Smooth muscle cell (in vitro differentiated cells): ENCODE results near the gene NINL. TPM values are rescaled to one million over a fixed set of nuclear protein-coding genes. Genes with fewer than 3 reads are reported as not detected.
"Not testable (repeated sequence)": the region's sequence is repeated elsewhere in the genome, so short reads cannot be mapped to it uniquely, and the experiment has no call there.

Source experiments
- DNase-seq: peaks from one replicate; lab custom pipeline; 2025; ENCODE audit not compliant: unreplicated experiment; lab: John Stamatoyannopoulos, UW
- H2AFZ ChIP-seq: fragments of 200-600 bp; sonication (generic); 2 replicates; pipeline ENCODE4 v1.6.0; 2016; ENCODE audit warnings: antibody characterized with exemption, low read depth, mild to moderate bottlenecking
- H3F3A ChIP-seq: fragments of 200-600 bp; sonication (generic); 2 replicates; pipeline ENCODE4 v1.6.0; 2017; ENCODE audit warnings: antibody characterized with exemption, low read depth
- H3K27ac ChIP-seq: fragments of 200-600 bp; sonication (generic); 2 replicates; pipeline ENCODE4 v1.5.1; 2016; ENCODE audit warnings: low read depth, mild to moderate bottlenecking
- H3K27me3 ChIP-seq: fragments of 200-600 bp; sonication (generic); 2 replicates; pipeline ENCODE4 v1.6.1; 2016; ENCODE audit warnings: low read depth, mild to moderate bottlenecking
- H3K36me3 ChIP-seq: fragments of 200-600 bp; sonication (generic); 2 replicates; pipeline ENCODE4 v1.5.1; 2016; ENCODE audit warnings: low read depth
- H3K4me1 ChIP-seq: fragments of 200-600 bp; sonication (generic); 2 replicates; pipeline ENCODE4 v1.5.1; 2016; ENCODE audit warnings: low read depth
- H3K4me2 ChIP-seq: fragments of 200-600 bp; sonication (generic); 2 replicates; pipeline ENCODE4 v1.6.0; 2016; ENCODE audit warnings: mild to moderate bottlenecking
- H3K4me3 ChIP-seq: fragments of 200-600 bp; sonication (generic); 2 replicates; pipeline ENCODE4 v1.5.1; 2016; ENCODE audit warnings: mild to moderate bottlenecking
- H3K79me2 ChIP-seq: fragments of 200-600 bp; sonication (generic); 2 replicates; pipeline ENCODE4 v1.6.0; 2016; ENCODE audit warnings: low read depth, mild to moderate bottlenecking
- H3K9ac ChIP-seq: fragments of 200-600 bp; sonication (generic); 2 replicates; pipeline ENCODE4 v1.6.0; 2016; ENCODE audit warnings: low read depth
- H3K9me3 ChIP-seq: fragments of 200-600 bp; sonication (generic); replicated peaks from 2 replicates; pipeline ENCODE4 v1.5.1; 2016; ENCODE audit warnings: low read depth
- H4K20me1 ChIP-seq: fragments of 200-600 bp; sonication (generic); 2 replicates; pipeline ENCODE4 v1.6.0; 2016; ENCODE audit warnings: low read depth
- WGBS: methylation state at CpG from one replicate; pipeline ENCODE4 v1.1.7; 2016; ENCODE audit warnings: low lambda C conversion rate; 5-methylcytosine and 5-hydroxymethylcytosine counted together
- polyA plus RNA-seq: library from polyadenylated mRNA; unstranded; fragments of >200 nt; fragmentation: Nextera tagmentation; extraction: Ambion mirVana; gene quantifications from 2 replicates; pipeline ENCODE4 v1.2.1, GENCODE V29; 2016
- total RNA-seq: library from RNA; depleted of rRNA; stranded (reverse); fragments of >200 nt; gene quantifications from 2 replicates; pipeline ENCODE4 v1.2.3, GENCODE V29; 2014
- TF ChIP-seq, protein P1 (sequence below): fragments of 200-600 bp; sonication (generic); IDR thresholded peaks from 2 replicates; pipeline ENCODE4 v1.5.1; 2017; ENCODE audit warnings: borderline replicate concordance, mild to moderate bottlenecking, antibody characterized with exemption; ENCODE audit not compliant: insufficient read depth, poor library complexity, severe bottlenecking

The NINL gene
- total and polyA plus RNA-seq, 2 experiments from 2014 or later = 10.7 to 12.2 TPM

DNA sequence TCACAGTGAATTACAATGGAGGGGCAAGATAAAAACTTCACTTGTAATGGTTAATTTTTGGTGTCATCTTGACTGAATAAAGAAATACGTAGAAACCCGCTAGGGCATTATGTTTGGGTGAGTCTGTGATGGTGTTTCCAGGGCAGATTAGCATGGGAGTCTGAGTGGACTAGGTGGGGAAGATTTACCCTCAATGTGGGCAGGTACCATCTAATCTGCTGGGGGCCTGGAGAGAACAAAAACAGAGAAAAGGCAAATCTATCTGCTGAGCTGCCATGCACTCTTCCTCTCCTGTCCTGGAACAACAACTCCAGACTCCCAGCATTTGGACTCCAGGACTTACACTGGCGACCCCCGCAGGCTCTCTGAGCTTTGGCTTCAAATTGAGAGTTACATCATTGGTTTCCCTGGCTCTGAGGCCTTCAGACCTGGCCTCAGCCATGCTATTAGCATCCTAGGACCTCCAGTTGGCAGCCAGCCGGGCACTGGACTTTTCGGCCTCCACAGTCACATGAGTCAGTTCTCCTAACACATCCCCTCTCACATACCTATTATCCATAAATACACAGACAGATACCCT, 19.7 kb downstream of the NINL start:
- Histone ChIP-seq H3K4me1 (no peaks in the 10 kb centered on the region), H2AFZ (no peak overlapping the region), H3K9ac (no peak overlapping the region), H3K79me2 (peaks cover 75% of the 10 kb centered on the region), H3K27ac (peak overlapping the region; percentile 15), H3K27me3 (no peaks in the 10 kb centered on the region), H3K9me3 (no peaks in the 10 kb centered on the region), H3K36me3 (no peaks in the 10 kb centered on the region), H3K4me3 (no peak overlapping the region), H3K4me2 (no peak overlapping the region), H3F3A (no peaks in the 10 kb centered on the region), H4K20me1 (peaks cover 64% of the 10 kb centered on the region)
- WGBS = 79% methylated on average over 6 of the region's 6 CpGs
- TF ChIP-seq, protein P1, sequence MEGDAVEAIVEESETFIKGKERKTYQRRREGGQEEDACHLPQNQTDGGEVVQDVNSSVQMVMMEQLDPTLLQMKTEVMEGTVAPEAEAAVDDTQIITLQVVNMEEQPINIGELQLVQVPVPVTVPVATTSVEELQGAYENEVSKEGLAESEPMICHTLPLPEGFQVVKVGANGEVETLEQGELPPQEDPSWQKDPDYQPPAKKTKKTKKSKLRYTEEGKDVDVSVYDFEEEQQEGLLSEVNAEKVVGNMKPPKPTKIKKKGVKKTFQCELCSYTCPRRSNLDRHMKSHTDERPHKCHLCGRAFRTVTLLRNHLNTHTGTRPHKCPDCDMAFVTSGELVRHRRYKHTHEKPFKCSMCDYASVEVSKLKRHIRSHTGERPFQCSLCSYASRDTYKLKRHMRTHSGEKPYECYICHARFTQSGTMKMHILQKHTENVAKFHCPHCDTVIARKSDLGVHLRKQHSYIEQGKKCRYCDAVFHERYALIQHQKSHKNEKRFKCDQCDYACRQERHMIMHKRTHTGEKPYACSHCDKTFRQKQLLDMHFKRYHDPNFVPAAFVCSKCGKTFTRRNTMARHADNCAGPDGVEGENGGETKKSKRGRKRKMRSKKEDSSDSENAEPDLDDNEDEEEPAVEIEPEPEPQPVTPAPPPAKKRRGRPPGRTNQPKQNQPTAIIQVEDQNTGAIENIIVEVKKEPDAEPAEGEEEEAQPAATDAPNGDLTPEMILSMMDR = no peak
- no peak for DNase-seq

DNA sequence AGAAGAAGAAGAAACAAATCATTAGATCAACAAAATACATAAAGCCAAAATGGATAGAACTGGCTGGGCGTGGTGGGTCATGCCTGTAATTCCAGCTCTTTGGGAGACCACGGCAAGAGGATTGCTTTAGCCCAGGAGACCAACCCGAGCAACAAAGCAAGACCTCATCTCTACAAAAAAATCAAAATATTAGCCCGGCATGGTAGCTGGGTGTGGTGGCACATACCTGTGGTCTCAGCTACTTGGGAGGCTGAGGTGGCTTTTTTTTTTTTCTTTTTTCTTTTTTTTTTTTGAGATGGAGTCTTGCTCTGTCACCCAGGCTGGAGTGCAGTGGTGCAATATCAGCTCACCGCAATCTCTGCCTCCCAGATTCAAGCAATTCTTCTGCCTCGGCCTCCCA, 21.5 kb downstream of the NINL start:
- DNase-seq = no peak
- Histone ChIP-seq H3K27me3 (no peaks in the 10 kb centered on the region), H3K79me2 (peaks cover 75% of the 10 kb centered on the region), H2AFZ (no peak overlapping the region), H3K27ac (no peak overlapping the region), H4K20me1 (peaks cover 65% of the 10 kb centered on the region), H3F3A (no peaks in the 10 kb centered on the region), H3K4me1 (no peaks in the 10 kb centered on the region), H3K4me2 (no peak overlapping the region), H3K9me3 (no peaks in the 10 kb centered on the region), H3K9ac (no peak overlapping the region), H3K4me3 (no peak overlapping the region), H3K36me3 (no peaks in the 10 kb centered on the region)
- 97% methylated on average over 6 of the region's 6 CpGs for WGBS
- TF ChIP-seq, protein P1 = no peak

DNA sequence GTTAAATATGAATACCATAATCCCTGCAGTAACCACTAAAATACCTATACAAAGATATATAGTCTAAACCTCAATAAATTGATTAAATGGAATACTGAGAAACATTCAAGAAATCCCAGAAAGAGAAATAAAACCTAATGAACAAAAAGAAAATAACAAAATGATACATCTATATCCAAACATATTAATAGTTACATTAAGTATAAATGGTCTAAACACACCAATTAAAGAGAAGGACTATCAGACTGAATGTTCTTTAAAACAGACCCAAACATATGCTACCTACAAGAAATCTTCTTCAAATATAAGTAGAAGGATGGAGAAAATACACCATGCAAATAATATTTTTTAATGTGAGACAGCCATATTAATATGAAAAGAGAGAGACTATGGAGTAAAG, 22.0 kb downstream of the NINL start:
- Histone ChIP-seq H2AFZ (no peak overlapping the region), H4K20me1 (peaks cover 65% of the 10 kb centered on the region), H3K4me2 (no peak overlapping the region), H3K27me3 (no peaks in the 10 kb centered on the region), H3K4me3 (no peak overlapping the region), H3K27ac (no peak overlapping the region), H3K9ac (no peak overlapping the region), H3K9me3 (no peaks in the 10 kb centered on the region), H3K79me2 (peaks cover 75% of the 10 kb centered on the region), H3K36me3 (no peaks in the 10 kb centered on the region), H3F3A (no peaks in the 10 kb centered on the region), H3K4me1 (no peaks in the 10 kb centered on the region)
- TF ChIP-seq, protein P1 = no peak
- DNase-seq = no peak

DNA sequence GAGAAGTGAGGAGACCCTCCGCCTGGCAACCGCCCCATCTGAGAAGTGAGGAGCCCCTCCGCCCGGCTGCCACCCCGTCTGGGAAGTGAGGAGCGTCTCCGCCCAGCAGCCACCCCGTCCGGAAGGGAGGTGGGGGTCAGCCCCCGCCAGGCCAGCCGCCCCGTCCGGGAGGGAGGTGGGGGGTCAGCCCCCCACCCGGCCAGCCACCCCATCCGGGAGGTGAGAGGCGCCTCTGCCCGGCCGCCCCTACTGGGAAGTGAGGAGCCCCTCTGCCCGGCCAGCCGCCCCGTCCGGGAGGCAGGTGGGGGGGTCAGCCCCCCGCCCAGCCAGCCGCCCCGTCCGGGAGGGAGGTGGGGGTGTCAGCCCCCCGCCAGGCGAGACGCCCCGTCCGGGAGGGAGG, 23.6 kb downstream of the NINL start:
- H2AFZ ChIP-seq, H3K4me1 ChIP-seq, H3F3A ChIP-seq, H3K27ac ChIP-seq, H3K27me3 ChIP-seq, H3K4me3 ChIP-seq, H3K9me3 ChIP-seq, H3K9ac ChIP-seq, H3K36me3 ChIP-seq, H3K4me2 ChIP-seq, DNase-seq: not testable (repeated sequence)
- Histone ChIP-seq H4K20me1 (peaks cover 65% of the 10 kb centered on the region), H3K79me2 (peaks cover 67% of the 10 kb centered on the region)
- no CpG with 5 or more reads among the region's 31 CpGs for WGBS
